ENCODE data around the gene ETV4.

ETV4 gene

GRCh38 chr17:43572368-43572980, 26.3 kb upstream of the ETV4 start:
- DNase-seq: no peak

- no peak for DNase-seq
Observed at GRCh38 chr17:43570518-43570928, 24.4 kb upstream of the ETV4 start.

GRCh38 chr17:43568506-43569082, 22.5 kb upstream of the ETV4 start:
- no peak for DNase-seq

- DNase-seq: no peak
Observed at GRCh38 chr17:43563600-43564594, 17.8 kb upstream of the ETV4 start.

- no peak for DNase-seq
Observed at GRCh38 chr17:43562679-43563599, 16.8 kb upstream of the ETV4 start.

GRCh38 chr17:43560461-43561427, 14.6 kb upstream of the ETV4 start:
- DNase-seq: peak; percentile 35

GRCh38 chr17:43559161-43559816, 13.1 kb upstream of the ETV4 start:
- DNase-seq: no peak

- DNase-seq: no peak
Observed at GRCh38 chr17:43558805-43559160, 12.6 kb upstream of the ETV4 start.

GRCh38 chr17:43556292-43556691, 10.2 kb upstream of the ETV4 start:
- DNase-seq: peak; percentile 96

GRCh38 chr17:43554857-43555256, 8.7 kb upstream of the ETV4 start:
- DNase-seq: no peak

- DNase-seq: no peak
Observed at GRCh38 chr17:43553573-43553972, 7.4 kb upstream of the ETV4 start.

- DNase-seq: no peak
Observed at GRCh38 chr17:43552229-43552837, 6.2 kb upstream of the ETV4 start.

- peak; percentile 67 for DNase-seq
Observed at GRCh38 chr17:43550754-43551153, 4.6 kb upstream of the ETV4 start.

- DNase-seq: no peak
Observed at GRCh38 chr17:43549496-43549895, 3.4 kb upstream of the ETV4 start.

GRCh38 chr17:43548689-43549379, 2.7 kb upstream of the ETV4 start:
- DNase-seq: no peak

GRCh38 chr17:43547659-43548256, 1.6 kb upstream of the ETV4 start:
- DNase-seq: no peak

- no peak for DNase-seq
Observed at GRCh38 chr17:43547189-43547550, 1.0 kb upstream of the ETV4 start.

- no peak for DNase-seq
Observed at GRCh38 chr17:43545383-43545632, 832 bp downstream of the ETV4 start.

- DNase-seq: no peak
Observed at GRCh38 chr17:43543771-43544575, 2.2 kb downstream of the ETV4 start.

Measured in MV-4-11 (cell line).